K562 treated with DMSO at 1 percent for 48 hours (cell line): ENCODE measurements around the gene WDR90. TPM values are rescaled to one million over a fixed set of nuclear protein-coding genes. Genes with fewer than 3 reads are reported as not detected.

Experiments
- total RNA-seq: library from RNA; unstranded; fragments of 300-600 nt; gene quantifications from 2 replicates; pipeline ENCODE4 v1.2.3, GENCODE V29; 2022; ENCODE audit warnings: low replicate concordance; ENCODE audit errors: extremely low read depth

The WDR90 gene
- total RNA-seq: not detected in 2 replicates

GRCh38 chr16:648781-649589 lies at the start of gene WDR90:
WDR90 (plus strand) TSS chr16:649365; CDS start chr16:649417, 52 bp downstream.

GRCh38 chr16:630815-631405 lies 18.3 kb upstream of the WDR90 start, which contains the start of gene WFIKKN1:
WFIKKN1 (plus strand) TSS chr16:630985; CDS start chr16:631254, 269 bp downstream.

GRCh38 chr16:636206-637080 lies 12.7 kb upstream of the WDR90 start, which contains the start of gene METTL26:
METTL26 (minus strand) TSS chr16:636305; CDS start chr16:636290, 15 bp downstream.

GRCh38 chr16:641326-642188 lies 7.6 kb upstream of the WDR90 start, which contains the start of gene MCRIP2:
MCRIP2 (plus strand) TSS chr16:641828; CDS start chr16:641992, 164 bp downstream.

GRCh38 chr16:667780-668518 lies 18.8 kb downstream of the WDR90 start, which contains the start of gene RHOT2:
RHOT2 (plus strand) TSS chr16:668132; CDS start chr16:668200, 68 bp downstream.

GRCh38 chr16:674968-675883 lies 26.1 kb downstream of the WDR90 start, which contains the start of gene RHBDL1:
RHBDL1 (plus strand) TSS chr16:675671; CDS start chr16:675791, 120 bp downstream.

GRCh38 chr16:679814-680624 lies 30.9 kb downstream of the WDR90 start, which contains the start of gene STUB1:
STUB1 (plus strand) TSS chr16:680410; CDS start chr16:680526, 116 bp downstream.

GRCh38 chr16:684071-684794 lies 35.1 kb downstream of the WDR90 start, which contains the start of gene JMJD8:
JMJD8 (minus strand) TSS chr16:684334; CDS start chr16:684319, 15 bp downstream.

GRCh38 chr16:705431-706188 lies 56.4 kb downstream of the WDR90 start, which contains the start of gene FBXL16:
FBXL16 (minus strand) TSS chr16:705801; CDS start chr16:697405, 8,396 bp downstream.

GRCh38 chr16:714558-715476 lies 65.7 kb downstream of the WDR90 start, which contains the start of gene METRN:
METRN (plus strand) TSS chr16:715118; CDS start chr16:715290, 172 bp downstream.

Other genes starting within 250 kb of the WDR90 start
- not detected in 2 replicates for gene DECR2, start 247.5 kb upstream of the WDR90 start, total RNA-seq
- not detected in 2 replicates for gene RAB11FIP3, start 223.7 kb upstream of the WDR90 start, total RNA-seq
- gene CAPN15, start 121.7 kb upstream of the WDR90 start, total RNA-seq: not detected in 2 replicates
- gene PRR35, start 89.0 kb upstream of the WDR90 start, total RNA-seq: not detected in 2 replicates
- not detected in 2 replicates for gene NHLRC4, start 82.4 kb upstream of the WDR90 start, total RNA-seq
- 359 TPM in 1 of 2 replicates, not detected in the other for gene PIGQ, start 79.4 kb upstream of the WDR90 start, total RNA-seq
- gene RAB40C, start 59.3 kb upstream of the WDR90 start, total RNA-seq: not detected in 2 replicates
- gene WFIKKN1, start 18.4 kb upstream of the WDR90 start, total RNA-seq: not detected in 2 replicates
- gene METTL26, start 13.1 kb upstream of the WDR90 start, total RNA-seq: not detected in 2 replicates
- gene MCRIP2, start 7.5 kb upstream of the WDR90 start, total RNA-seq: not detected in 2 replicates
- gene RHOT2, start 18.8 kb downstream of the WDR90 start, total RNA-seq: not detected in 2 replicates
- not detected in 2 replicates for gene RHBDL1, start 26.3 kb downstream of the WDR90 start, total RNA-seq
- gene STUB1, start 31.0 kb downstream of the WDR90 start, total RNA-seq: not detected in 2 replicates
- not detected in 2 replicates for gene JMJD8, start 35.0 kb downstream of the WDR90 start, total RNA-seq
- not detected in 2 replicates for gene WDR24, start 41.0 kb downstream of the WDR90 start, total RNA-seq
- gene FBXL16, start 56.4 kb downstream of the WDR90 start, total RNA-seq: not detected in 2 replicates
- not detected in 2 replicates for gene METRN, start 65.8 kb downstream of the WDR90 start, total RNA-seq
- not detected in 2 replicates for gene ANTKMT, start 71.8 kb downstream of the WDR90 start, total RNA-seq
- not detected in 2 replicates for gene CCDC78, start 77.1 kb downstream of the WDR90 start, total RNA-seq
- not detected in 2 replicates for gene HAGHL, start 77.7 kb downstream of the WDR90 start, total RNA-seq
- gene CIAO3, start 91.6 kb downstream of the WDR90 start, total RNA-seq: not detected in 2 replicates
- not detected in 2 replicates for gene MSLN, start 111.4 kb downstream of the WDR90 start, total RNA-seq
- not detected in 2 replicates for gene RPUSD1, start 139.0 kb downstream of the WDR90 start, total RNA-seq
- gene CHTF18, start 139.3 kb downstream of the WDR90 start, total RNA-seq: not detected in 2 replicates
- gene GNG13, start 151.4 kb downstream of the WDR90 start, total RNA-seq: not detected in 2 replicates